H1 (cell line): ENCODE data around the gene CEACAM5. TPM values are rescaled to one million over a fixed set of nuclear protein-coding genes. Genes with fewer than 3 reads are reported as not detected.

ENCODE experiments used
- CTCF ChIA-PET: fragments of 300-600 bp; sonication (Branson Sonifier 250); formaldehyde crosslinking; loops from one replicate; lab custom pipeline; 2021; ENCODE audit not compliant: partially characterized antibody; lab: Charles Lee
- POLR2A ChIA-PET: fragments of 300-600 bp; sonication (Branson Sonifier 250); formaldehyde crosslinking; loops from one replicate; lab custom pipeline; 2021; ENCODE audit warnings: inconsistent platforms; ENCODE audit not compliant: partially characterized antibody; lab: Charles Lee
- DNase-seq, 2 experiments: peaks; one replicate each; pipeline versions ENCODE4 v3.0.0 to v3.0.0-alpha.2; 2010 to 2022; ENCODE audit warnings: low spot score in 2 of 2, low read depth in 1 of 2, mixed read lengths in 1 of 2
- FAIRE-seq: peaks from 2 replicates; lab custom pipeline; 2011; peaks lifted over from hg19 to GRCh38; lab: Jason Lieb, UNC
- H2AFZ ChIP-seq: 2 replicates; pipeline ENCODE4 v1.8.1; 2012; ENCODE audit warnings: low read length, inconsistent platforms
- H2AK5ac ChIP-seq: 2 replicates; pipeline ENCODE4 v1.6.1; 2013; ENCODE audit warnings: low read depth, low read length
- H2BK120ac ChIP-seq: replicated peaks from 2 replicates; pipeline ENCODE3; 2013; ENCODE audit warnings: low read depth, low read length, inconsistent platforms
- H2BK12ac ChIP-seq: 2 replicates; pipeline ENCODE4 v1.6.1; 2013; ENCODE audit warnings: low read depth, low read length
- H2BK15ac ChIP-seq: 2 replicates; pipeline ENCODE4 v1.6.1; 2013; ENCODE audit warnings: low read length
- H2BK20ac ChIP-seq: 2 replicates; pipeline ENCODE4 v1.6.1; 2013; ENCODE audit warnings: low read length
- H2BK5ac ChIP-seq: 2 replicates; pipeline ENCODE4 v1.6.1; 2013; ENCODE audit warnings: low read depth, low read length
- H3K14ac ChIP-seq: 2 replicates; pipeline ENCODE4 v1.6.1; 2013; ENCODE audit warnings: inconsistent platforms; ENCODE audit not compliant: insufficient read length
- H3K18ac ChIP-seq: 2 replicates; pipeline ENCODE4 v1.6.1; 2013; ENCODE audit warnings: low read length; ENCODE audit errors: extremely low read depth
- H3K23ac ChIP-seq: 2 replicates; pipeline ENCODE4 v1.6.1; 2013; ENCODE audit warnings: inconsistent platforms; ENCODE audit not compliant: insufficient read length
- H3K23me2 ChIP-seq: 2 replicates; pipeline ENCODE4 v1.6.1; 2013; ENCODE audit warnings: low read depth, low read length
- H3K27ac ChIP-seq: 2 replicates; pipeline ENCODE4 v1.6.1; 2011; ENCODE audit warnings: low read depth, low read length, inconsistent platforms
- H3K27me3 ChIP-seq, 4 experiments: replicated peaks in 1 of 4; 1 replicate in 1 of 4; 2 replicates in 3 of 4; pipeline versions ENCODE4 v1.6.1 to v1.8.1; 2011 to 2013; ENCODE audit warnings: low read length in 3 of 4, mild to moderate bottlenecking in 3 of 4, inconsistent platforms in 2 of 4, mixed read lengths in 2 of 4, moderate library complexity in 1 of 4; ENCODE audit not compliant: control insufficient read depth in 3 of 4, insufficient read depth in 3 of 4; ENCODE audit errors: extremely low read depth in 1 of 4
- H3K36me3 ChIP-seq, 4 experiments: 2 replicates each; pipeline versions ENCODE4 v1.6.1 to v1.8.1; 2011 to 2013; ENCODE audit warnings: mild to moderate bottlenecking in 4 of 4, low read length in 3 of 4, moderate library complexity in 2 of 4, control low read depth in 1 of 4, inconsistent platforms in 1 of 4; ENCODE audit not compliant: insufficient read depth in 4 of 4, control insufficient read depth in 2 of 4
- H3K4ac ChIP-seq: replicated peaks from 2 replicates; pipeline ENCODE3; 2013; ENCODE audit warnings: low read length, low read depth, mixed read lengths, inconsistent platforms; ENCODE audit not compliant: insufficient read length
- H3K4me1 ChIP-seq, 4 experiments: replicated peaks in 1 of 4; 1 replicate in 1 of 4; 2 replicates in 3 of 4; pipeline versions ENCODE4 v1.6.1 to v1.8.1; 2011 to 2013; ENCODE audit warnings: low read length in 3 of 4, inconsistent platforms in 2 of 4, mixed read lengths in 1 of 4; ENCODE audit not compliant: insufficient read depth in 4 of 4, control insufficient read depth in 3 of 4
- H3K4me2 ChIP-seq, 2 experiments: 2 replicates each; pipeline versions ENCODE4 v1.6.1 to v1.8.1; 2011 to 2013; ENCODE audit warnings: low read depth in 2 of 2, low read length in 2 of 2, control low read depth in 1 of 2, inconsistent platforms in 1 of 2, mild to moderate bottlenecking in 1 of 2; ENCODE audit not compliant: insufficient read depth in 1 of 2
- H3K4me3 ChIP-seq, 4 experiments: fragments of 200-600, 300-600 bp in 1 of 4; sonication (generic), shearing (Covaris generic), sonication (Bioruptor Twin) in 1 of 4; 2 replicates each; pipeline versions ENCODE4 v1.5.1 to v1.8.1; 2011 to 2016; ENCODE audit warnings: low read length in 4 of 4, low read depth in 3 of 4, control low read depth in 2 of 4, inconsistent platforms in 2 of 4, mild to moderate bottlenecking in 2 of 4, mixed read lengths in 1 of 4, moderate library complexity in 1 of 4; ENCODE audit not compliant: insufficient read depth in 2 of 4; ENCODE audit errors: extremely low read depth in 1 of 4
- H3K56ac ChIP-seq: replicated peaks from 2 replicates; pipeline ENCODE3; 2013; ENCODE audit warnings: low read depth, mild to moderate bottlenecking, mixed read lengths, low read length, inconsistent platforms; ENCODE audit not compliant: insufficient read length
- H3K79me1 ChIP-seq: 2 replicates; pipeline ENCODE4 v1.6.1; 2013; ENCODE audit warnings: low read depth, low read length, control low read depth
- H3K79me2 ChIP-seq, 2 experiments: 2 replicates each; pipeline versions ENCODE4 v1.6.1 to v1.8.1; 2012 to 2013; ENCODE audit warnings: low read length in 2 of 2, mild to moderate bottlenecking in 2 of 2, inconsistent platforms in 1 of 2; ENCODE audit not compliant: insufficient read depth in 2 of 2, control insufficient read depth in 1 of 2
- H3K9ac ChIP-seq, 4 experiments: replicated peaks in 1 of 4; 1 replicate in 1 of 4; 2 replicates in 3 of 4; pipeline versions ENCODE4 v1.6.1 to v1.8.1; 2011 to 2013; ENCODE audit warnings: low read depth in 3 of 4, low read length in 3 of 4, control low read depth in 2 of 4, mild to moderate bottlenecking in 2 of 4, moderate library complexity in 2 of 4, inconsistent platforms in 1 of 4; ENCODE audit errors: extremely low read depth in 1 of 4
- H3K9me3 ChIP-seq, 2 experiments: 2 replicates each; pipeline versions ENCODE4 v1.6.1 to v1.8.1; 2012 to 2013; ENCODE audit warnings: mild to moderate bottlenecking in 2 of 2, moderate library complexity in 2 of 2, control low read depth in 1 of 2, inconsistent platforms in 1 of 2, low read depth in 1 of 2, low read length in 1 of 2, mixed read lengths in 1 of 2; ENCODE audit not compliant: insufficient read depth in 2 of 2
- H4K20me1 ChIP-seq, 2 experiments: replicated peaks in 1 of 2; 2 replicates each; pipeline versions ENCODE3 to v1.8.1; 2011 to 2013; ENCODE audit warnings: inconsistent platforms in 2 of 2, low read length in 2 of 2, mild to moderate bottlenecking in 1 of 2; ENCODE audit not compliant: insufficient read depth in 2 of 2, control insufficient read depth in 1 of 2
- H4K5ac ChIP-seq: 2 replicates; pipeline ENCODE4 v1.6.1; 2013; ENCODE audit warnings: low read length, low read depth, mixed read lengths, inconsistent platforms; ENCODE audit not compliant: insufficient read length
- H4K8ac ChIP-seq: 2 replicates; pipeline ENCODE4 v1.8.0; 2013; ENCODE audit warnings: mild to moderate bottlenecking, moderate library complexity, low read length, inconsistent platforms; ENCODE audit not compliant: insufficient read depth; ENCODE audit errors: extremely low read depth
- H4K91ac ChIP-seq: replicated peaks from 2 replicates; pipeline ENCODE3; 2013; ENCODE audit warnings: low read length, mixed read lengths, inconsistent platforms; ENCODE audit not compliant: insufficient read length
- CREB1 ChIP-seq: IDR thresholded peaks from 2 replicates; pipeline ENCODE4 v1.6.1; 2012; ENCODE audit warnings: inconsistent platforms
- SIN3A ChIP-seq, 2 experiments: IDR thresholded peaks in 1 of 2; conservative IDR thresholded peaks in 1 of 2; 2 replicates each; pipeline ENCODE4 v1.6.1; 2011 to 2012; ENCODE audit warnings: low read length in 2 of 2, improper control_type of control experiment in 1 of 2, low read depth in 1 of 2, mild to moderate bottlenecking in 1 of 2
- WGBS, 2 experiments: shearing (Covaris generic) in 1 of 2; methylation state at CpG; one replicate each; pipeline versions ENCODE4 v1.1.6 to v1.1.7; 2013 to 2015; ENCODE audit warnings: low lambda C conversion rate in 2 of 2, mixed read lengths in 2 of 2, inconsistent platforms in 1 of 2, low coverage in 1 of 2, missing lambda C conversion rate in 1 of 2; ENCODE audit not compliant: insufficient replicate concordance in 2 of 2, insufficient coverage in 1 of 2, insufficient read length in 1 of 2; ENCODE audit errors: extremely low coverage in 1 of 2, missing lambda C conversion rate in 1 of 2; 5-methylcytosine and 5-hydroxymethylcytosine counted together
- polyA plus RNA-seq, 7 experiments: library from polyadenylated mRNA; depleted of rRNA in 3 of 7; stranded (reverse) in 5 of 7; unstranded in 2 of 7; fragments of >200 nt in 5 of 7; fragments of 200-250 nt in 2 of 7; gene quantifications; 1 replicate in 5 of 7; 2 replicates in 1 of 7; 4 replicates in 1 of 7; pipeline versions ENCODE4 v1.2.1 to v1.2.3, GENCODE V29; 2011 to 2013; ENCODE audit warnings: missing spikeins in 2 of 7, mixed read lengths in 2 of 7
- total RNA-seq: library from RNA; stranded (reverse); fragmentation: NEBNext Ultra II Directional; extraction: Animal tissue kit (Norgen Biotek cat#: 25700); gene quantifications from 2 replicates; pipeline ENCODE4 v1.2.1, GENCODE V29; 2021

Gene CEACAM5
- total and polyA plus RNA-seq, 2 of the 8 experiments (the other 6 are each of a cell fraction or from before 2014, with no cell fraction given), result not detected

GRCh38 chr19:41697198-41697855, 11.1 kb upstream of the CEACAM5 start:
- Histone ChIP-seq H2BK120ac (no peak overlapping the region), H3K23ac (no peak overlapping the region), H4K5ac (no peak overlapping the region), H3K9me3 (peaks cover 79 to 85% of the 10 kb centered on the region in 2 experiments), H3K36me3 (no peaks in the 10 kb centered on the region), H3K4me2 (no peak overlapping the region), H4K20me1 (no peaks in the 10 kb centered on the region), H2BK15ac (no peak overlapping the region), H3K18ac (no peak overlapping the region), H3K23me2 (no peaks in the 10 kb centered on the region), H3K79me1 (no peaks in the 10 kb centered on the region), H4K8ac (no peak overlapping the region), H2BK20ac (no peak overlapping the region), H2AFZ (no peak overlapping the region), H2BK12ac (no peak overlapping the region), H2AK5ac (no peak overlapping the region), H3K4me1 (no peaks in the 10 kb centered on the region), H3K14ac (no peak overlapping the region), H3K79me2 (no peaks in the 10 kb centered on the region), H2BK5ac (no peak overlapping the region), H3K56ac (no peak overlapping the region), H3K4ac (no peak overlapping the region), H3K9ac (no peak overlapping the region), H4K91ac (no peak overlapping the region), H3K27ac (no peak overlapping the region), H3K27me3 (no peaks in the 10 kb centered on the region), H3K4me3 (no peak overlapping the region)
- 61% methylated on average over 9 of the region's 9 CpGs; no CpG with 5 or more reads in 1 of the 2 experiments for WGBS, 2 experiments
- no peak for TF ChIP-seq SIN3A (conservative IDR thresholded peaks at IDR 0.05 in 1 of 2, IDR thresholded peaks at IDR 0.05 in 1 of 2; ENCODE audit: low read depth in 1 of 2, low read length in 2 of 2)
- TF ChIP-seq CREB1, result no peak
- ChIA-PET CTCF (interaction anchor here (1.0 to 1.5 kb wide), 2 partner anchors 10 to 127 kb away, joined by 3 read pairs; no protein-coding TSS in a partner anchor), POLR2A (no interaction called here)
- DNase-seq (no peak), FAIRE-seq (no peak)
